Tibial nerve (tissue), 4 donors: Measurements from ENCODE around the gene OSCAR.

Experiments
- CTCF ChIP-seq, 5 experiments: fragments of 200-600 bp in 3 of 5; fragments of 450-650 bp in 2 of 5; sonication (generic) in 3 of 5; IDR thresholded peaks; one replicate each; pipeline ENCODE4 v1.5.1; 2016 to 2019; ENCODE audit warnings: antibody characterized with exemption in 5 of 5, mild to moderate bottlenecking in 3 of 5, moderate library complexity in 2 of 5
- EP300 ChIP-seq, 2 donors: sonication (generic); formaldehyde crosslinking; IDR thresholded peaks; one replicate each; pipeline ENCODE4 v1.6.1; 2017; ENCODE audit warnings: antibody characterized with exemption in 2 of 2, mild to moderate bottlenecking in 1 of 2
- POLR2A ChIP-seq, 2 donors: fragments of 450-650 bp; IDR thresholded peaks; one replicate each; pipeline ENCODE4 v1.6.1; 2017; ENCODE audit warnings: antibody characterized with exemption in 2 of 2, mild to moderate bottlenecking in 2 of 2, moderate library complexity in 2 of 2

DNA sequence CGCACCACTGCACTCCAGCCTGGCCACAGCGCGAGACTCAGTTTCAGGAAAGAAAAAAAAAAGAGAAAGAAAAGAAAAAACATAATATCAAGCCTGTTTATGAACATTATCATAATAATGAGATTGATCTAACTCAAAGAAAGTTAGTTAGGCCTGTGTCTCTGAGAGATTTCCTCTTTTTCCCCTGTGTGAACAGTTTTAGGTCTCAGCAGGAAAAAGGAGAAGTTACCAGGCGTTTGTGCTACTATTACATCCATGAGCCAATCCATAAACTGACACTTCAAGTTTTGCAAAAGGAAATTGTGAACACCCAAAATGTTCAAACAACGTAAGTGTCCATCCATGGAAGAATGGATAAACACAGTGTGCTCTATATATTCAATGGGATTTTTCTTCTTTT is 23.3 kb downstream of the OSCAR start:
- TF ChIP-seq CTCF (IDR thresholded peaks at IDR 0.05) (no peak), POLR2A (IDR thresholded peaks at IDR 0.05) (no peak), EP300 (IDR thresholded peaks at IDR 0.05) (no peak)
